HEK293 (cell line): Measurements from ENCODE around the gene CACNB3.

Experiments
- CTCF ChIA-PET: fragments of 350-600 bp; formaldehyde crosslinking; extraction: SDS; loops from one replicate; lab custom pipeline; 2021; ENCODE audit warnings: antibody characterized with exemption; lab: Yijun Ruan, JAX
- POLR2A ChIA-PET: fragments of 300-600 bp; formaldehyde crosslinking; extraction: SDS; loops from one replicate; lab custom pipeline; 2020; ENCODE audit warnings: antibody characterized with exemption, inconsistent platforms; lab: Yijun Ruan, JAX
- H3K27ac ChIP-seq: fragments of 200-500 bp; sonication (Bioruptor generic); 2 replicates; pipeline ENCODE4 v1.5.1; 2014; ENCODE audit warnings: low read depth, low read length, control low read depth, inconsistent platforms; ENCODE audit errors: extremely low read depth
- H3K36me3 ChIP-seq, 2 experiments: fragments of 200-500 bp in 1 of 2; sonication (Bioruptor generic) in 1 of 2; 1 replicate in 1 of 2; 2 replicates in 1 of 2; pipeline ENCODE4 v1.5.1; 2014 to 2017; ENCODE audit warnings: inconsistent platforms in 2 of 2, low read length in 2 of 2; ENCODE audit not compliant: control insufficient read depth in 2 of 2, insufficient read depth in 1 of 2
- H3K4me1 ChIP-seq: fragments of 200-500 bp; sonication (Bioruptor generic); 2 replicates; pipeline ENCODE4 v1.5.1; 2014; ENCODE audit warnings: mild to moderate bottlenecking, low read length, inconsistent platforms; ENCODE audit not compliant: control insufficient read depth, insufficient read depth
- H3K4me3 ChIP-seq: 2 replicates; pipeline ENCODE4 v1.5.1; 2011; ENCODE audit warnings: low read depth, mild to moderate bottlenecking, control low read depth, low read length, moderate library complexity
- H3K9me3 ChIP-seq: fragments of 200-500 bp; sonication (Bioruptor generic); 2 replicates; pipeline ENCODE4 v1.5.1; 2014; ENCODE audit warnings: low read depth, low read length, inconsistent platforms; ENCODE audit not compliant: control insufficient read depth, insufficient read depth
- BCL11A ChIP-seq: fragments of 450-650 bp; formaldehyde crosslinking; IDR thresholded peaks from 2 replicates; pipeline ENCODE4 v1.5.1; 2016; ENCODE audit warnings: low read depth, missing biosample characterization, missing genetic modification characterization
- RBAK ChIP-seq: fragments of 450-650 bp; formaldehyde crosslinking; IDR thresholded peaks from 2 replicates; pipeline ENCODE4 v1.5.1; 2016; ENCODE audit warnings: missing biosample characterization, missing genetic modification characterization
- REPIN1 ChIP-seq: fragments of 450-650 bp; formaldehyde crosslinking; IDR thresholded peaks from 2 replicates; pipeline ENCODE4 v1.5.1; 2017; ENCODE audit warnings: missing biosample characterization, missing genetic modification characterization, low read depth
- SETDB1 ChIP-seq: IDR thresholded peaks from one replicate; pipeline ENCODE4 v1.6.1; 2017; ENCODE audit warnings: mild to moderate bottlenecking, low read length, moderate library complexity, mixed read lengths; ENCODE audit not compliant: insufficient read length
- SP7 ChIP-seq: fragments of 450-650 bp; formaldehyde crosslinking; IDR thresholded peaks from 2 replicates; pipeline ENCODE4 v1.5.1; 2016; ENCODE audit warnings: missing biosample characterization, missing genetic modification characterization
- TRIM28 ChIP-seq: IDR thresholded peaks from 2 replicates; pipeline ENCODE4 v1.6.1; 2011; ENCODE audit warnings: low read length, control low read depth, borderline replicate concordance
- ZBTB8A ChIP-seq: fragments of 450-650 bp; formaldehyde crosslinking; IDR thresholded peaks from 2 replicates; pipeline ENCODE4 v1.5.1; 2016; ENCODE audit warnings: missing biosample characterization, missing genetic modification characterization
- ZNF10 ChIP-seq: fragments of 450-650 bp; formaldehyde crosslinking; IDR thresholded peaks from 2 replicates; pipeline ENCODE4 v1.5.1; 2017; ENCODE audit warnings: missing biosample characterization, missing genetic modification characterization
- ZNF16 ChIP-seq: fragments of 450-650 bp; formaldehyde crosslinking; IDR thresholded peaks from 2 replicates; pipeline ENCODE4 v1.5.1; 2016; ENCODE audit warnings: low read depth, missing biosample characterization, missing genetic modification characterization
- ZNF274 ChIP-seq, 2 experiments: fragments of 200-500 bp in 1 of 2; fragments of 450-650 bp in 1 of 2; sonication (Bioruptor generic) in 1 of 2; formaldehyde crosslinking in 1 of 2; IDR thresholded peaks; 2 replicates each; pipeline versions ENCODE4 v1.5.1 to v1.6.1; 2014 to 2016; ENCODE audit warnings: borderline replicate concordance in 1 of 2, inconsistent platforms in 1 of 2, low read length in 1 of 2, missing biosample characterization in 1 of 2, missing genetic modification characterization in 1 of 2
- ZNF324 ChIP-seq: fragments of 450-650 bp; formaldehyde crosslinking; IDR thresholded peaks from 2 replicates; pipeline ENCODE4 v1.5.1; 2016; ENCODE audit warnings: missing biosample characterization, missing genetic modification characterization
- ZNF335 ChIP-seq: fragments of 450-650 bp; formaldehyde crosslinking; conservative IDR thresholded peaks from 2 replicates; pipeline ENCODE4 v1.5.1; 2016; ENCODE audit warnings: missing biosample characterization, missing genetic modification characterization
- ZNF341 ChIP-seq: fragments of 450-650 bp; formaldehyde crosslinking; IDR thresholded peaks from 2 replicates; pipeline ENCODE4; 2016; ENCODE audit warnings: low read depth, missing biosample characterization, missing genetic modification characterization
- ZNF433 ChIP-seq: fragments of 450-650 bp; formaldehyde crosslinking; IDR thresholded peaks from 2 replicates; pipeline ENCODE4 v1.5.1; 2016; ENCODE audit warnings: missing biosample characterization, missing genetic modification characterization, low read depth
- ZNF558 ChIP-seq: fragments of 450-650 bp; formaldehyde crosslinking; IDR thresholded peaks from 2 replicates; pipeline ENCODE4 v1.5.1; 2016; ENCODE audit warnings: missing biosample characterization, missing genetic modification characterization
- ZNF785 ChIP-seq: fragments of 450-650 bp; formaldehyde crosslinking; IDR thresholded peaks from 2 replicates; pipeline ENCODE4 v1.5.1; 2016; ENCODE audit warnings: missing biosample characterization, missing genetic modification characterization
- ZNF791 ChIP-seq: fragments of 450-650 bp; formaldehyde crosslinking; IDR thresholded peaks from 2 replicates; pipeline ENCODE4 v1.5.1; 2016; ENCODE audit warnings: missing biosample characterization, missing genetic modification characterization
- ZNF843 ChIP-seq: fragments of 450-650 bp; formaldehyde crosslinking; IDR thresholded peaks from 2 replicates; pipeline ENCODE4 v1.5.1; 2016; ENCODE audit warnings: missing biosample characterization, missing genetic modification characterization
- TF ChIP-seq, protein P1 (sequence below): fragments of 450-650 bp; formaldehyde crosslinking; IDR thresholded peaks from 2 replicates; pipeline ENCODE4 v1.5.1; 2017; ENCODE audit warnings: missing biosample characterization, missing genetic modification characterization
- TF ChIP-seq, protein P2 (sequence below): fragments of 450-650 bp; IDR thresholded peaks from 2 replicates; pipeline ENCODE4 v1.5.1; 2018; ENCODE audit warnings: missing biosample characterization, missing genetic modification characterization
- TF ChIP-seq, protein P3 (sequence below): fragments of 450-650 bp; formaldehyde crosslinking; IDR thresholded peaks from 2 replicates; pipeline ENCODE4 v1.5.1; 2016; ENCODE audit warnings: missing biosample characterization, missing genetic modification characterization
- TF ChIP-seq, protein P4 (sequence below): fragments of 450-650 bp; formaldehyde crosslinking; optimal IDR thresholded peaks from 2 replicates; pipeline ENCODE3; 2016; ENCODE audit warnings: missing biosample characterization, mild to moderate bottlenecking, missing genetic modification characterization

Gene CACNB3

DNA sequence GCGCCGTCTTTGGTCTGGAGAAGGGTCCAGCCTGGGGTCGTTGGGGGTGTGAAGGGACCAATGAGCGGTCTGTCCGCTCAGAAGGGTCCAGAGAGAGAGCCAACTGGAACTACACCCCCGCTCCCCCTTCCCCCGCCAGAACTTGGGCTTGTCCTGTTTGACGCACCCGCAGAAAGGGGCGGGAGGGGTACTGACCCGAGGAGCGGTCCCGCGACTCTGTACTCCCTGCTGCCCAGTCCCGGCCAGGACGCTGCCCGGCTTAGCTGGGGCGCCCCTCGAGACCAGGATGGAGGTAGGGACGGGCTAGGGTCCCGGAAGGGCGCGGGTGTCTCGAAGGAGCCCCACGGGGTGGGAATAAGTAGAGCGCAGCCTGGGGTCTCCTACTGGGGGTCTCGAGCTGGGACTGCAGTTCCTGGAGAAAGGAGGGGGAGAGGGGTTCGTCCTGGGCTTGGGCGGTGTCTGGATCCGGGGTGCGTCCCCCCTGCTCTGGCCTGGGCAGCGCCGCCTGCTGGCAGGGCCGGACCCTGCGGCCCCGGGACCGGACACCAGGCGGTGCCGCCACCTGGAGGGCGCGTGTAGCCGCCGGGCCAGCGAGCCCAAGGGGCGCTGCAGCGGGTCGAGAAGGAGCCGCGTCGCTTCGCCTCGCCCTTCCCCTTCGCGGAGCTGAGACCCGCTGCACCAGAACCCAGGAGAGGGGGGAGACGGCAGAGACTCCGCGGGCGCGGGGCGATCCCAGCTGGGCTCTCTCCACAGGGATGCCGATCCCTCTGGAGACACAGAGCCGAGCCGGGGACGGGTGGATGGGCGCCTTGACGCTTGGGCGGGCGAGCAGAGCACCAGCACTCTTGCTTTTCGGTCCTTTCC is 3.8 kb upstream of the CACNB3 start (continued):
- no peak for TF ChIP-seq ZNF274 (IDR thresholded peaks at IDR 0.05; ENCODE audit: low read length)
- no peak for TF ChIP-seq ZNF274 (tag by site-specific recombination; IDR thresholded peaks at IDR 0.05; ENCODE audit: borderline replicate concordance)
- TF ChIP-seq, protein P1, sequence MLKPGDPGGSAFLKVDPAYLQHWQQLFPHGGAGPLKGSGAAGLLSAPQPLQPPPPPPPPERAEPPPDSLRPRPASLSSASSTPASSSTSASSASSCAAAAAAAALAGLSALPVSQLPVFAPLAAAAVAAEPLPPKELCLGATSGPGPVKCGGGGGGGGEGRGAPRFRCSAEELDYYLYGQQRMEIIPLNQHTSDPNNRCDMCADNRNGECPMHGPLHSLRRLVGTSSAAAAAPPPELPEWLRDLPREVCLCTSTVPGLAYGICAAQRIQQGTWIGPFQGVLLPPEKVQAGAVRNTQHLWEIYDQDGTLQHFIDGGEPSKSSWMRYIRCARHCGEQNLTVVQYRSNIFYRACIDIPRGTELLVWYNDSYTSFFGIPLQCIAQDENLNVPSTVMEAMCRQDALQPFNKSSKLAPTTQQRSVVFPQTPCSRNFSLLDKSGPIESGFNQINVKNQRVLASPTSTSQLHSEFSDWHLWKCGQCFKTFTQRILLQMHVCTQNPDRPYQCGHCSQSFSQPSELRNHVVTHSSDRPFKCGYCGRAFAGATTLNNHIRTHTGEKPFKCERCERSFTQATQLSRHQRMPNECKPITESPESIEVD, result no peak
- TF ChIP-seq SETDB1, result no peak
- TF ChIP-seq, protein P2, sequence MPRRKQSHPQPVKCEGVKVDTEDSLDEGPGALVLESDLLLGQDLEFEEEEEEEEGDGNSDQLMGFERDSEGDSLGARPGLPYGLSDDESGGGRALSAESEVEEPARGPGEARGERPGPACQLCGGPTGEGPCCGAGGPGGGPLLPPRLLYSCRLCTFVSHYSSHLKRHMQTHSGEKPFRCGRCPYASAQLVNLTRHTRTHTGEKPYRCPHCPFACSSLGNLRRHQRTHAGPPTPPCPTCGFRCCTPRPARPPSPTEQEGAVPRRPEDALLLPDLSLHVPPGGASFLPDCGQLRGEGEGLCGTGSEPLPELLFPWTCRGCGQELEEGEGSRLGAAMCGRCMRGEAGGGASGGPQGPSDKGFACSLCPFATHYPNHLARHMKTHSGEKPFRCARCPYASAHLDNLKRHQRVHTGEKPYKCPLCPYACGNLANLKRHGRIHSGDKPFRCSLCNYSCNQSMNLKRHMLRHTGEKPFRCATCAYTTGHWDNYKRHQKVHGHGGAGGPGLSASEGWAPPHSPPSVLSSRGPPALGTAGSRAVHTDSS, result peak; percentile 8; the same call in 1 of the 2 replicates
- no peak for TF ChIP-seq BCL11A (tag by site-specific recombination)
- TF ChIP-seq RBAK (tag by site-specific recombination), result no peak
- TF ChIP-seq ZNF16 (tag by site-specific recombination), result no peak
- peak; percentile 95 for TF ChIP-seq ZBTB8A (tag by site-specific recombination)
- no peak for TF ChIP-seq SP7 (tag by site-specific recombination)
- TF ChIP-seq, protein P3, sequence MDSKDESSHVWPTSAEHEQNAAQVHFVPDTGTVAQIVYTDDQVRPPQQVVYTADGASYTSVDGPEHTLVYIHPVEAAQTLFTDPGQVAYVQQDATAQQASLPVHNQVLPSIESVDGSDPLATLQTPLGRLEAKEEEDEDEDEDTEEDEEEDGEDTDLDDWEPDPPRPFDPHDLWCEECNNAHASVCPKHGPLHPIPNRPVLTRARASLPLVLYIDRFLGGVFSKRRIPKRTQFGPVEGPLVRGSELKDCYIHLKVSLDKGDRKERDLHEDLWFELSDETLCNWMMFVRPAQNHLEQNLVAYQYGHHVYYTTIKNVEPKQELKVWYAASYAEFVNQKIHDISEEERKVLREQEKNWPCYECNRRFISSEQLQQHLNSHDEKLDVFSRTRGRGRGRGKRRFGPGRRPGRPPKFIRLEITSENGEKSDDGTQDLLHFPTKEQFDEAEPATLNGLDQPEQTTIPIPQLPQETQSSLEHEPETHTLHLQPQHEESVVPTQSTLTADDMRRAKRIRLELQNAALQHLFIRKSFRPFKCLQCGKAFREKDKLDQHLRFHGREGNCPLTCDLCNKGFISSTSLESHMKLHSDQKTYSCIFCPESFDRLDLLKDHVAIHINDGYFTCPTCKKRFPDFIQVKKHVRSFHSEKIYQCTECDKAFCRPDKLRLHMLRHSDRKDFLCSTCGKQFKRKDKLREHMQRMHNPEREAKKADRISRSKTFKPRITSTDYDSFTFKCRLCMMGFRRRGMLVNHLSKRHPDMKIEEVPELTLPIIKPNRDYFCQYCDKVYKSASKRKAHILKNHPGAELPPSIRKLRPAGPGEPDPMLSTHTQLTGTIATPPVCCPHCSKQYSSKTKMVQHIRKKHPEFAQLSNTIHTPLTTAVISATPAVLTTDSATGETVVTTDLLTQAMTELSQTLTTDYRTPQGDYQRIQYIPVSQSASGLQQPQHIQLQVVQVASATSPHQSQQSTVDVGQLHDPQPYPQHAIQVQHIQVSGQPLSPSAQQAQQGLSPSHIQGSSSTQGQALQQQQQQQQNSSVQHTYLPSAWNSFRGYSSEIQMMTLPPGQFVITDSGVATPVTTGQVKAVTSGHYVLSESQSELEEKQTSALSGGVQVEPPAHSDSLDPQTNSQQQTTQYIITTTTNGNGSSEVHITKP, result peak; percentile 95
- TF ChIP-seq TRIM28, result no peak
- peak; percentile 34; the same call in 1 of the 2 replicates for TF ChIP-seq ZNF843 (tag by site-specific recombination)
- TF ChIP-seq ZNF558 (tag by site-specific recombination), result no peak
- no peak; the same call in 1 of the 2 replicates for TF ChIP-seq REPIN1

DNA sequence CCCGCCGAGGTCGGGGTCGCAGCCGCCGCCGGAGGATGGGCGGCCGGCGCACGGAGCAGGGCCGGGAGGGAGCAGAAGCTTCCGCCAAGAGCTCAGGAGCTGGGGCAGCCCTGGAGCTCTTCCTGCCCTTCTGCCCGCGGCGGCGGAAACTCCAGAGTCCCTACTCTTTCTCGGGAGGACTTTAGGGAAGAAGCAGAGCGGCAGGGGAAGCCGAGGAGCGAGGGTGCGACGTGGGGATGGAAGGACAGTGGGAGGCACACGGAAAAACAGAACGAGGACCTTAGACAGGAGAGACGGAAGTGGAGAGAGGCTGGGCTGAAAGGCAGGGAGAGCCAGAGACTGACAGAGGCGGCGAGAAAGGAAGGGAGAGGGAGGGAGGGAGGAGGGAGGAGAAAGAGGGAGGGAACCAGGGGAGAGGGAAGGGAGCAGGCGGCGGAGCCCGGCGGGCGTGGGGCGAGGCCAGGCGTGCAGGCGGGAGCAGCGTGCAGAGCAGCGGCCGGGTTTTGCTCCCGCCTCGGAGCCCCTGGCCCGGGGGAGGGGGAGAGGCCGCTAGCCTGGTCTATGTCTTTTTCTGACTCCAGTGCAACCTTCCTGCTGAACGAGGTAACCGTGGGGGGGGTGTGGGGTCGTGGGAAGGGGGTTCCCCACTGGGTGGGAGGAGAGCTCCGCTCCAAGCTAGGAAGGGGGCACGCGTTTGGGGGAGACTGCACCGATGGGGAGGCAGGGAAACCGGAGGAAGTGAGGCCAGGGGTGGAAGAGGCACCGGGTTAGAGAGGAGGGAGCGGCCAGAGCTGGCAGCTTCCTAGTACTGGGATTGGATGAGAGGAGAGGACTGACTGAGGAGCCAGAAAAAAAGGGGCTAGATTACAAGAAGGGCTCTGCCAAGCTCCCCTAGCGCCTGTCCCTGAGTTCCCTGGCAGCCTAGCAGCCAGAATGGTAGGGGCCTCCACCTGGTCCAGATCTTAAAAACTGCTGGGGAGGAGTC is 2.9 kb upstream of the CACNB3 start:
- POLR2A ChIA-PET, result interaction anchor here (0.6 to 2.3 kb wide), 9 partner anchors 11 to 466 kb away, joined by 3 to 12 read pairs (median 6); partner anchors contain the start of genes ADCY6 and DDX23
- Histone ChIP-seq H3K36me3 (no peaks in the 10 kb centered on the region), H3K27ac (peak overlapping the region; percentile 79; the same call in 1 of the 2 replicates), H3K4me1 (peaks cover 3% of the 10 kb centered on the region; the same call in 1 of the 2 replicates), H3K9me3 (no peaks in the 10 kb centered on the region), H3K4me3 (peak overlapping the region; percentile 63)
- CTCF ChIA-PET, result interaction anchor here (0.5 to 7.1 kb wide), 43 partner anchors 10 to 1098 kb away, joined by 3 to 53 read pairs (median 4); partner anchors contain the start of genes ADCY6 and DDX23
- TF ChIP-seq ZNF791 (tag by site-specific recombination), result no peak
- no peak for TF ChIP-seq ZNF558 (tag by site-specific recombination)
- no peak; the same call in 1 of the 2 replicates for TF ChIP-seq ZNF10
- TF ChIP-seq ZNF785 (tag by site-specific recombination), result no peak
- TF ChIP-seq ZNF335, result peak; percentile 86
- 0 out of 2 replicates have a peak, but pooled peaks have one; percentile 24 for TF ChIP-seq ZNF324
- TF ChIP-seq, protein P4, sequence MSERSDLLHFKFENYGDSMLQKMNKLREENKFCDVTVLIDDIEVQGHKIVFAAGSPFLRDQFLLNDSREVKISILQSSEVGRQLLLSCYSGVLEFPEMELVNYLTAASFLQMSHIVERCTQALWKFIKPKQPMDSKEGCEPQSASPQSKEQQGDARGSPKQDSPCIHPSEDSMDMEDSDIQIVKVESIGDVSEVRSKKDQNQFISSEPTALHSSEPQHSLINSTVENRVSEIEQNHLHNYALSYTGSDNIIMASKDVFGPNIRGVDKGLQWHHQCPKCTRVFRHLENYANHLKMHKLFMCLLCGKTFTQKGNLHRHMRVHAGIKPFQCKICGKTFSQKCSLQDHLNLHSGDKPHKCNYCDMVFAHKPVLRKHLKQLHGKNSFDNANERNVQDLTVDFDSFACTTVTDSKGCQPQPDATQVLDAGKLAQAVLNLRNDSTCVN (tag by site-specific recombination), result peak; percentile 55
- TF ChIP-seq SETDB1, result no peak
- TF ChIP-seq ZNF341 (tag by site-specific recombination), result peak; percentile 96
- TF ChIP-seq ZNF433 (tag by site-specific recombination), result no peak
